ENCODE measurements around the gene ARL11.
"Not testable (repeated sequence)": the region's sequence is repeated elsewhere in the genome, so short reads cannot be mapped to it uniquely, and the experiment has no call there.

ARL11 gene

DNA sequence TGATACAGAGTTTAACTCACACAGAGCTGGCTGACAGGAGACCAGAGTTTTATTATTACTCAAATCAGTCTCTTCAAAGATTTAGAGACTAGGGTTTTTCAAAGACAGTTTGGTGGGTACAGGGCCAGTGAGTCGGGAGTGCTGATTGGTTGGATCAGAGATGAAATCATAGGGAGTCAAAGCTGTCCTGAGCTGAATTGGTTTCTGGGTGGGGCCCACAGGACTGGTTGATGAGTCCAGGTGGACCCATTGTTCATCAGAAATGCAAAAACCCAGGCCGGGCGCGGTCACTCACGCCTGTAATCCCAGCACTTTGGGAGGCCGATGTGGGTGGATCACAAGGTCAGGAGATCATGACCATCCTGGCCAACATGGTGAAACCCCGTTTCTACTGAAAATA is 25.7 kb upstream of the ARL11 start:
- H3K27ac Mint-ChIP-seq, H3K9me3 Mint-ChIP-seq, H3K4me3 Mint-ChIP-seq, DNase-seq, H3K36me3 Mint-ChIP-seq, H3K4me1 Mint-ChIP-seq, H3K27me3 Mint-ChIP-seq: not testable (repeated sequence)
- CTCF ChIA-PET, result interaction anchor here (0.5 kb wide), 1 partner anchor 53 kb away, joined by 3 read pairs; no protein-coding TSS in a partner anchor

DNA sequence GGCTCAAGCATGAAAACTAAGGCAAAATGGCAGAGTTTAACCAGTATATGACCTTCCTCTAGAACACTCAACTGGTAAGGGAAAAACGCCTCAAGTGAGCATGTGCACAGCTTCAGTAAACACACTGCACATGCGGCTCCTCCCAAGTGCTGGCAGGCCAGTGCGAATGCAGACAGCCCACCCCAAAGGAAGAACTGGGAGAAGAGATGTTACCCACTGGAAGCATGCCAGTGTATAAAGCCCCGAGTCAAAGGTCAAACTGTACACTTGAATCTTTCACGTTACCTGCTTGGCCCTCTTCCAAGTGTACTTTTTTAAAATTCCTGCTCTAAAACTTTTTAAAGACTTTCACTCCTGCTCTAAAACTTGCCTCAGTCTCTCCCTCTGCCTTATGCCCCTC is 23.7 kb upstream of the ARL11 start:
- Mint-ChIP-seq H3K36me3 (no peaks in the 10 kb centered on the region), H3K9me3 (no peaks in the 10 kb centered on the region), H3K27me3 (no peaks in the 10 kb centered on the region), H3K4me3 (no peak overlapping the region), H3K27ac (no peak overlapping the region), H3K4me1 (peaks cover 5% of the 10 kb centered on the region)
- no peak for DNase-seq
- CTCF ChIA-PET, result interaction anchor here (0.5 to 1.0 kb wide), 4 partner anchors 90 to 364 kb away, joined by 3 read pairs; no protein-coding TSS in a partner anchor

DNA sequence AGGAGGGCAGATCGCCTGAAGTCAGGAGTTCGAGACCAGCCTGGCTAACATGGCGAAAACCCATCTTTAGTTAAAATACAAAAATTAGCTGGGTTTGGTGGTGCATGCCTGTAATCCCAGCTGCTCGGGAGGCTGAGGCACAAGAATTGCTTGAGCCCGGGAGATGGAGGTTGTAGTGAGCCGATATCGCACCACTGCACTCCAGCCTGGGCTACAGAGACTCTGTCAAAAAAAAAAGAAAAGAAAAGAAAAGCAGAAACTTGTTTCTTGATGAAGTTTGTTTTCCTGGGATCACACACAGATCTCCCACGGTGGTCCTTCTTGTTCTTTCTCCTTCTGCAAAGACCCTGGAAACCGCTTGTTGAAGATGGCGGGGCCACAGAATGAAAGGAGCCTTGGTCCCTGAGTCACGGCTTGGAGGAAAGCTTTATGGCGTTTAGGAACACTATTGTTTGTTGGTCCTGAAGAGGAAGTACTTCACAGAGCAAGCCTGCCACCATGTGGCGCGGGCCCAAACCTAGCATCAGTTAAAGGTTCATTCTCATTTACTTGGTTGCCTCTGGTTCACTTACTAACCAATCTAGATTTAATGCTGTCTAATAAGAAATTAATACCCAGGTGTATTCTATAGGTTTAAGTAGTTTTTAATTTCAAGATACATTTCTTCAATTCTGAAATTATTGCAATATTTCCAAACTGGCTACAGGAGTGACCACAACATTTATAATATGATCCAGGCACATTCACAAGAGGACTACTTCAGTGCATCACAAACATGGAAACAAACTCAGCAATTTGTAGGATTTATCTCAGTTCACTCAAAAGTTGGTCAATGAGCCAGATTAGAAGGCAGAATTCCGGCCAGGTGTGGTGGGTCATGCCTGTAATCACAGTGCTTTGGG is 21.3 kb upstream of the ARL11 start:
- no peaks in the 10 kb centered on the region for H3K9me3 Mint-ChIP-seq
- H3K4me1 Mint-ChIP-seq, result peaks cover 5% of the 10 kb centered on the region
- peaks cover 6% of the 10 kb centered on the region for H3K27me3 Mint-ChIP-seq
- H3K36me3 Mint-ChIP-seq, result no peaks in the 10 kb centered on the region
- DNase-seq, result peak; percentile 88
- peak overlapping the region; percentile 76 for H3K4me3 Mint-ChIP-seq
- CTCF ChIA-PET, result interaction anchor here (0.6 to 4.0 kb wide), 16 partner anchors 9 to 388 kb away, joined by 3 to 14 read pairs (median 4); partner anchors contain the start of genes CAB39L and SETDB2
- H3K27ac Mint-ChIP-seq, result peak overlapping the region; percentile 8

DNA sequence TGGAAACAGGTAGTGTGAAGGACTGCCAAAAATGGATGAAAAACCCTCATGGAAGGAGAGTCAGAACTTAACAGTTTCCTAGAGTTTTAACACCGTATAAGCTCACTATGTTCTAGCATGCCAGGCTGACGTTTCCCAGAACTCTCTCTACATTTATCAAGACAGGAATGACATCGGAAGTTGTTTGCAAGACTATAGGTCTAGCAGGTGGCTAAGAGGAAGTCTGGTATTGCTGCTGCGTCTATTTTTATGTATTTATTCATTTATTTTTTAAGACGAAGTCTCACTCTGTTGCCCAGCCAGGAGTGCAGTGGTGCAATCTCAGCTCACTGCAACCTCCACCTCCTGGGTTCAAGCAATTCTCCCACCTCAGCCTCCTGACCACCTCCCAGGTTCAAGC is 20.5 kb upstream of the ARL11 start:
- no peaks in the 10 kb centered on the region for H3K36me3 Mint-ChIP-seq
- H3K27me3 Mint-ChIP-seq, result peaks cover 6% of the 10 kb centered on the region
- CTCF ChIA-PET, result interaction anchor here (0.6 to 4.0 kb wide), 6 partner anchors 21 to 368 kb away, joined by 3 to 14 read pairs (median 5); partner anchors contain the start of gene ARL11

DNA sequence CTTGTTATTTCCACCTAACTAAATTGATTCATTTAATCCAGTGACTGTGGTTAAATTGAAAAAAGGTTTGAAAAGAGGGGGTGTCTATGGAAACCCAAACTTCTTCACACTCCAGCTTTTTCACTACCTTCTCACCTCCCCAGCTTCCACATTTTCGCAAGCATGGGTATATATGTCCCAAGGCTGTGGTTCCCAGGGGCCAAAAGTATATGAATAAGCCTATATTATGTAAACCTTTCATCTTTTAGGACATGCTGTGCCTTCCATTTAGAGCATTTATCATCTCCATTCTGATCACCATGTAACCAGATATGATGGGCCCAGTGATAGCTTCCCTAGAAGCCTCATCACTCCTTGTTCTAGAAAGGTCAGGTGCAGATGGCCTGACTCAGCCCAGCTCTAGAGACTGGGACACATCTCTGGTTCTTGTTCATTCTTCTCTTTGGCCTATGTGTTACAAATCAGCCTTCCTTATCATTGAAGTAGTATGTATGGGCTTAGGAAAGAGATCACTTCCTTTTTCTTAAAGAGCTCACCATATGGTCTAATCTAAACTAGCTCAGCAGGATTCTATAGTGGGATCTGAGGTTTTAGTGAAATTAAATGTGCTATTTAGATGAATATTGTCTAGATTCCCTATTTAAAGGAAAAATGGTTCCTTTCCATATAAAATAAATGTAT is 19.5 kb upstream of the ARL11 start:
- H3K36me3 Mint-ChIP-seq, result no peaks in the 10 kb centered on the region
- H3K27ac Mint-ChIP-seq, result no peak overlapping the region
- H3K27me3 Mint-ChIP-seq, result peaks cover 6% of the 10 kb centered on the region
- H3K9me3 Mint-ChIP-seq, result no peaks in the 10 kb centered on the region
- H3K4me1 Mint-ChIP-seq, result peaks cover 5% of the 10 kb centered on the region
- DNase-seq, result no peak
- CTCF ChIA-PET, result interaction anchor here (0.6 to 4.0 kb wide), 8 partner anchors 20 to 369 kb away, joined by 3 to 14 read pairs (median 4); partner anchors contain the start of genes ARL11, CAB39L and SETDB2
- no peak overlapping the region for H3K4me3 Mint-ChIP-seq

More for the DNA sequence above, 20.5 kb upstream of the ARL11 start:
- H3K4me3 Mint-ChIP-seq, result no peak overlapping the region
- H3K4me1 Mint-ChIP-seq, result peaks cover 5% of the 10 kb centered on the region
- no peaks in the 10 kb centered on the region for H3K9me3 Mint-ChIP-seq
- no peak overlapping the region for H3K27ac Mint-ChIP-seq
- no peak for DNase-seq

DNA sequence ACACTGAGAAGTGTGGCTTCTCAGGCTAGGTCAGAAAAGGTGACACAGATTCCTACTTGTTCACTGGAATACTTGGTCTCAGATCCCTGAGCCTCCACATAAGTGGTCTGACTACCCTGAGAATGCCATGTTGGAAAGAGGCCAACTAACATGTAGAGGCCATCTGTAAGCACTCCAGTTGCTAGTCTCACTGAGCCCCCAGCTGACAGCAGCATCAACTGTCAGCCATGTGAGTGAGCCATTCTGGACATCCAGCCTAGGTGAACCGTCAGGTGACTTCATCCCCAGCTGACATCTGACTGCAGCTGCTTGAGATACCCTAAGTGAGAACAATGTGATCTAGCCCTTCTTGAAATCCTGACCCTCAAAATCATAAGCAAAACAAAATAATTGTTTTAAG is 18.1 kb upstream of the ARL11 start:
- no peaks in the 10 kb centered on the region for H3K36me3 Mint-ChIP-seq
- H3K4me1 Mint-ChIP-seq, result peaks cover 5% of the 10 kb centered on the region
- peaks cover 6% of the 10 kb centered on the region for H3K27me3 Mint-ChIP-seq
- no peaks in the 10 kb centered on the region for H3K9me3 Mint-ChIP-seq
- no peak overlapping the region for H3K4me3 Mint-ChIP-seq
- no peak overlapping the region for H3K27ac Mint-ChIP-seq
- no peak for DNase-seq
- CTCF ChIA-PET, result interaction anchor here (1.0 kb wide), 1 partner anchor 40 kb away, joined by 3 read pairs; no protein-coding TSS in a partner anchor

DNA sequence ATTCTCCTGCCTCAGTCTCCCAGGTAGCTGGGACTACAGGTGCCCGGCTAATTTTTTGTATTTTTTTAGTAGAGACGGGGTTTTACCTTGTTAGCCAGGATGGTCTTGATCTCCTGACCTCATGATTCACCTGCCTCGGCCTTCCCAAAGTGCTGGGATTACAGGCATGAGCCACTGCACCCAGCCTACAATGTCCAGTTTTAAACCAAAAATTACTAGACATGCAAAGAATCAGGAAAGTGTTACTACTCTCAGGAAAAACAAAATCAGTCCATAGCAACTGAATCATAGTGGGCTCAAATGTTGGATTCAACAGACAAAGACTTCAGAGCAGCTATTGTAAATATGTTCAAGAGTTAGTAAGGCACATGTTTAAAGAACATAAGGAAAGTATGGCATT is 16.3 kb upstream of the ARL11 start:
- CTCF ChIA-PET, result interaction anchor here (0.9 kb wide), 1 partner anchor 10 kb away, joined by 3 read pairs; no protein-coding TSS in a partner anchor
- DNase-seq, H3K4me1 Mint-ChIP-seq, H3K27me3 Mint-ChIP-seq, H3K9me3 Mint-ChIP-seq, H3K36me3 Mint-ChIP-seq, H3K27ac Mint-ChIP-seq, H3K4me3 Mint-ChIP-seq: not testable (repeated sequence)

DNA sequence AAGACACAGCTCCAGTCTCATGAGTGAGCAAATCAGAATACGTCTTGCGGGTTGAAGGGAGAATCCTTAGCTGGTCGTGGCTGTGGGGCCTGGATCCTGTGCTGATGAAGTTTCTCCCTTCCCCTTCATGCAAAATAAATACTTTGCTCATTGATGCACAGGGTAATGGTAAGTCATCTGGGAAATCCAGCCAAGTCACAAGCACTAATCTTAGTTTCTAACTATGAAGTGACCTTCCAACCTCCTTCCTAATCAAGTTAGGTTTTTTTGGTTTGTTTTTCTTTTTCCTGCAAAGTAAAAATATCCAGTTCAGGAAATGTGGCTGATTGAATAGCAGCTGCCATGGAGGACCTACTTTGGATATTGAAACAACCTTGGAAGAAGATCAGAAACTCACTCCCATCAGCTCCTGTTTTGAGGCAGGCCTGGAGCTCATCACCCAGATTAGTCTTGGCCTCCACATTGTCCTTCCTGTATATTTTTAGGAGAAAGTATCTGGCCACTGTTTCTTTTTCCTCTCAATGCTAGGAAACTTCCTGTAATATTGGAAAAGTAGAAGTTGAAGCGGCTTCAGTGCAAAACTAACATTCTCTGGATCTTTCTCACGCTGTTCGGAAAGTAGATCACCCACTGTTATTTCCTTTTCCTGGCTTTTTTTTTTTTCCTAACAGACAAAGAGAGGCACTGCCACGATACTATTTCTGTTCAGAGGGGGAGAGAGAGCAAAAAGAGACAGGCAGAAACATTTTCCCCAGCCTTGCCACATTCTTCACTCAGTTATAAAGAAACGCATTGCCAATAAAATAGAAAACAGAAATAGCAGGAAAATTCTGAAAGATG is 12.3 kb upstream of the ARL11 start:
- peaks cover 4% of the 10 kb centered on the region for H3K4me1 Mint-ChIP-seq
- peaks cover 15% of the 10 kb centered on the region for H3K27me3 Mint-ChIP-seq
- no peak for DNase-seq
- CTCF ChIA-PET, result interaction anchor here (1.2 kb wide), 1 partner anchor 10 kb away, joined by 4 read pairs; no protein-coding TSS in a partner anchor
- H3K9me3 Mint-ChIP-seq, result no peaks in the 10 kb centered on the region
- no peak overlapping the region for H3K4me3 Mint-ChIP-seq
- no peaks in the 10 kb centered on the region for H3K36me3 Mint-ChIP-seq
- no peak overlapping the region for H3K27ac Mint-ChIP-seq

DNA sequence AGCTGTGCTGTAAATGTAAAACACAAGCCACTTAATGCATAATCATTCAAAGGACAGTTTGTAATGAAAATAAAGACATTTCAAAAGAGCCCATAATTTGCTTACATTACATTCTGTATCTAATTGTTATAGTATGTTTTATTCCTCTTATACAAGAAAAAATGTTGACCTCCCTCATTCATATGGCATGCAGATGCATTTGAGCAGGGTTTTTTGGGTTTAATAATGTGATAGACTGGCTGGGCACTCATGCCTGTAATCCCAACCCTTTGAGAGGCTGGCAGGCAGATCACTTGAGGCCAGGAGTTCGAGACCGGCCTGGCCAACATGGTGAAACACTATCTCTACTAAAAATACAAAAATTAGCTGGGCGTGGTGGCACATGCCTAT is 11.6 kb upstream of the ARL11 start:
- Mint-ChIP-seq H3K27me3 (peaks cover 12% of the 10 kb centered on the region), H3K4me3 (no peak overlapping the region), H3K4me1 (peaks cover 4% of the 10 kb centered on the region), H3K9me3 (no peaks in the 10 kb centered on the region), H3K36me3 (no peaks in the 10 kb centered on the region), H3K27ac (no peak overlapping the region)
- DNase-seq, result no peak
- CTCF ChIA-PET, result interaction anchor here (1.2 kb wide), 1 partner anchor 10 kb away, joined by 4 read pairs; no protein-coding TSS in a partner anchor

DNA sequence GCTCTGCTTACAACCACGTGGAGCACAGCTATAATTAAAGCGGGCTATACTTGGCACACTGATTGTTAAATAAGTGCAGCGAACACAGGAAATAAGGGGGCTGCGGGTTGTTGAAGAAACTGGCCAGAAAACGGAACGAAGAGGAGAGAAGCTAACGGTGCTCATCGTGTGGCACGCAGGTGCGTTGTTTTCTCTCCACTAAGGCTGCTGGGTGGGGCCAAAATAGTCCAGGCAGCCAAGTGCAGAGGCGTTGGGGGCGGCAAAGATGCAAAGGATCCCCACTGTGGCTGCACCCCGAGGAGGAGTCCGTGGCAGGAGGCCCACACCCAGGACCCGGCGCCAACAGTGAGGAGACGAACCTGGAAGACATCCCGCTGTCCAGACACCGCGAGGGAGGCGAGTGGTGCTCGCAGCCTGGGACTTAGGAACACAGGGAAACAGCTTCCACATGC is 8.1 kb upstream of the ARL11 start:
- no peaks in the 10 kb centered on the region for H3K36me3 Mint-ChIP-seq
- no peaks in the 10 kb centered on the region for H3K9me3 Mint-ChIP-seq
- peak overlapping the region; percentile 18 for H3K4me3 Mint-ChIP-seq
- CTCF ChIA-PET, result interaction anchor here (0.9 to 1.8 kb wide), 2 partner anchors 13 to 318 kb away, joined by 3 to 4 read pairs; no protein-coding TSS in a partner anchor
- H3K27me3 Mint-ChIP-seq, result peaks cover 27% of the 10 kb centered on the region
- DNase-seq, result no peak
- H3K4me1 Mint-ChIP-seq, result peaks cover 4% of the 10 kb centered on the region
- no peak overlapping the region for H3K27ac Mint-ChIP-seq

DNA sequence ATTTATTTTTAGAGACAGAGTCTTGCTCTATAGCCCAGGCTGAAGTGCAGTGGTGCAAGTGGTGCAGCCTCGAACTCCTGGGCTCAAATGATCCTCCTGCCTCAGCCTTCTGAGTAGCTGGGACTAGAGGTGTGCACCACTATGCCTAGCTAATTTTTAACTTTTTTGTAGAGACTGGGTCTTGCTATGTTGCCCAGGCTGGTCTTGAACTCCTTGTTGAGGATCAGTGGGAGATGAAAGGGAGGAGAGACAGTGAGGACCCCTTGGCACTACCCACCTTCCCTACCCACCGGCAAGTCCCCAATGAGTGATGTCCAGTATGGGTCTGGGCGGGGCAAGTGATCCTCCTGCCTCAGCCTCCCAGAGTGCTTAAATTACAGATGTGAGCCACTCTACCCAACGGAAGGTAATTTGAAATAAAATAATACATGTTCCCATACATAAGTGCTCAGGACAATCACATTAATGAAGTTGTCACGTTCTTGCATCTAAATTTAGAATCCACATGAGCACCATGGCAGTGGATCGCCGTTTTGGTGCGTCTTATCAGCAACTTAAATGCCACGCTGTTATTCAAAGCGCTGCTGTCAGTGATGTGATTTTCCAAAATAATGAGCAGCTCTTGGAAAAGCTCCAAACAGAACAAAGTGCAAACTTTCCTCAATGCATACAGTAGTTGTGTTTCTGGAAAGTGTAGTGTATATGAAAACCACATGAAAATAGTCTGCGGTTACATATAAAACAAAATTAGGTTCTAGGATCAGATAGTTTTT is 5.9 kb upstream of the ARL11 start:
- Mint-ChIP-seq H3K4me1 (peaks cover 4% of the 10 kb centered on the region), H3K4me3 (no peak overlapping the region), H3K9me3 (no peaks in the 10 kb centered on the region), H3K36me3 (no peaks in the 10 kb centered on the region), H3K27ac (no peak overlapping the region), H3K27me3 (peaks cover 24% of the 10 kb centered on the region)
- DNase-seq, result no peak
- CTCF ChIA-PET, result interaction anchor here (1.7 kb wide), 1 partner anchor 10 kb away, joined by 3 read pairs; no protein-coding TSS in a partner anchor

DNA sequence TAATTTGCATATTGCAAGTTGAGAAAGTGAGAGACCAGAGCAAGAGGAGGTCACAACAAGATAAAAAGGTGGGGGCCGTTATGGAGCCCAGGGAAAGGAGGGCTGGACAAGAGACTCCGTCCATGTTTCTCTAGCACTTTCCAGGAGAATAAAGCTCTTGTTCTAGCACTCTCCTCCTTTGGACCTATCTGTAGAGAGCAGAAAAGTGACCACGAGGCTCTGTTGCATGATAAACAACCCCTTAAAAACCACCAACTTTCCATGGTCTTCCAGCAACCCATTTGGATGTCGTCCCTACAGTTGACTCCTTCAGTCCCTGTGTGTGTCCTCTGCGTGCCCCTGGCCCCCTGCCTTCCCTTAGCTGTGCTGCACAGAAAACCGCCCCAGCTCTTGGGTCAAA is 4.1 kb upstream of the ARL11 start:
- CTCF ChIA-PET, result interaction anchor here (1.6 kb wide), 1 partner anchor 10 kb away, joined by 3 read pairs; no protein-coding TSS in a partner anchor
- H3K27ac Mint-ChIP-seq, result no peak overlapping the region
- peaks cover 24% of the 10 kb centered on the region for H3K27me3 Mint-ChIP-seq
- H3K9me3 Mint-ChIP-seq, result no peaks in the 10 kb centered on the region
- H3K4me1 Mint-ChIP-seq, result peaks cover 17% of the 10 kb centered on the region
- no peaks in the 10 kb centered on the region for H3K36me3 Mint-ChIP-seq
- H3K4me3 Mint-ChIP-seq, result no peak overlapping the region
- DNase-seq, result no peak

All from activated naive CD4-positive, alpha-beta T cell treated with anti-CD3 and anti-CD28 coated beads, Interleukin-2, amount 10 ng/mL, durations not matched to agents 7 days and 5 days (primary cell).